Anterior cingulate cortex (tissue), 58 donors: Measurements from ENCODE around the gene TRIM31.
A peak's percentile ranks its signal among the peaks of the same experiment; 100 is the strongest.

Experiments used
- DNase-seq, 58 donors: peaks; one replicate each; lab custom pipeline; 2025; lab: John Stamatoyannopoulos, UW

The TRIM31 gene

GRCh38 chr6:30113003-30113759 lies at the start of gene TRIM31:
TSS of gene TRIM31 (minus strand) at chr6:30113090. CDS start at chr6:30112805, 285 bp downstream.
- DNase-seq: no peak

GRCh38 chr6:30162265-30163089 lies 49.6 kb upstream of the TRIM31 start:
- no peak for DNase-seq

- DNase-seq: no peak
Observed at GRCh38 chr6:30160785-30161531, 48.1 kb upstream of the TRIM31 start, which contains the start of gene TRIM10. TSS of gene TRIM10 (minus strand) at chr6:30161211. CDS start at chr6:30160858, 353 bp downstream.

- no peak for DNase-seq
Observed at GRCh38 chr6:30160008-30160784, 47.3 kb upstream of the TRIM31 start.

- DNase-seq: peak in 15 of 58 donors; percentile 1 to 69 (median 13)
Observed at GRCh38 chr6:30158475-30159040, 45.7 kb upstream of the TRIM31 start.

- DNase-seq: no peak
Observed at GRCh38 chr6:30157999-30158398, 45.1 kb upstream of the TRIM31 start.

GRCh38 chr6:30157581-30157980 lies 44.7 kb upstream of the TRIM31 start:
- no peak for DNase-seq

- no peak for DNase-seq
Observed at GRCh38 chr6:30156774-30157173, 43.9 kb upstream of the TRIM31 start.

- DNase-seq: no peak
Observed at GRCh38 chr6:30156262-30156599, 43.3 kb upstream of the TRIM31 start.

GRCh38 chr6:30155520-30156261 lies 42.8 kb upstream of the TRIM31 start:
- no peak for DNase-seq

GRCh38 chr6:30154709-30155519 lies 42.0 kb upstream of the TRIM31 start:
- no peak for DNase-seq

- no peak for DNase-seq
Observed at GRCh38 chr6:30154061-30154460, 41.2 kb upstream of the TRIM31 start.

- no peak for DNase-seq
Observed at GRCh38 chr6:30152910-30153610, 40.2 kb upstream of the TRIM31 start.

GRCh38 chr6:30152016-30152673 lies 39.3 kb upstream of the TRIM31 start:
- DNase-seq: no peak

GRCh38 chr6:30151580-30151979 lies 38.7 kb upstream of the TRIM31 start:
- no peak for DNase-seq

GRCh38 chr6:30150671-30151395 lies 37.9 kb upstream of the TRIM31 start:
- DNase-seq: no peak
